GM12878 (cell line): ENCODE measurements around the gene AXDND1. TPM values are rescaled to one million over a fixed set of nuclear protein-coding genes. Genes with fewer than 3 reads are reported as not detected.

Experiments
- ATAC-seq: fragments of 200-7000 bp; cut with Tn5 transposase; 3 replicates; pipeline ENCODE4 v1.9.1; 2020; ENCODE audit warnings: mild to moderate bottlenecking, moderate library complexity
- BruUV-seq: library from RNA; stranded (reverse); fragments of 400-500 nt; replicated peaks from 2 replicates; lab custom pipeline; 2021; lab: Mats Ljungman, UMichigan
- CTCF ChIA-PET: fragments of 300-600 bp; sonication (Branson Sonifier 250); formaldehyde crosslinking; extraction: SDS; loops from one replicate; lab custom pipeline; 2021; ENCODE audit warnings: inconsistent platforms; lab: Yijun Ruan, JAX
- POLR2A ChIA-PET: fragments of 350-600 bp; formaldehyde crosslinking; extraction: SDS; loops from one replicate; lab custom pipeline; 2021; ENCODE audit warnings: inconsistent platforms; lab: Charles Lee
- RAD21 ChIA-PET: fragments of 300-600 bp; sonication (Branson Sonifier 250); formaldehyde crosslinking; loops from one replicate; lab custom pipeline; 2023; ENCODE audit warnings: antibody characterized with exemption; ENCODE audit not compliant: unreplicated experiment; lab: Charles Lee
- SMC1A ChIA-PET: fragments of 300-600 bp; sonication (Branson Sonifier 250); formaldehyde crosslinking; loops from one replicate; lab custom pipeline; 2023; ENCODE audit not compliant: unreplicated experiment, uncharacterized antibody; lab: Charles Lee
- DNase-seq: peaks from one replicate; pipeline ENCODE4 v3.0.0-alpha.2; 2011; ENCODE audit warnings: low read depth, low spot score
- FAIRE-seq: peaks from 3 replicates; lab custom pipeline; 2011; peaks lifted over from hg19 to GRCh38; lab: Jason Lieb, UNC
- H2AFZ ChIP-seq: 2 replicates; pipeline ENCODE4 v1.6.0; 2011; ENCODE audit warnings: low read depth, low read length, control low read depth; ENCODE audit not compliant: control insufficient read depth
- H3K27ac ChIP-seq: 2 replicates; pipeline ENCODE4 v1.5.1; 2011; ENCODE audit warnings: control low read depth; ENCODE audit not compliant: control insufficient read depth, insufficient read depth
- H3K27me3 ChIP-seq, 2 experiments: replicated peaks in 1 of 2; 2 replicates each; pipeline versions ENCODE4 v1.6.0 to v1.6.1; 2011; ENCODE audit warnings: low read length in 1 of 2; ENCODE audit not compliant: control insufficient read depth in 2 of 2, insufficient read depth in 2 of 2
- H3K36me3 ChIP-seq, 2 experiments: 2 replicates each; pipeline ENCODE4 v1.5.1; 2011; ENCODE audit warnings: low read length in 1 of 2; ENCODE audit not compliant: control insufficient read depth in 2 of 2, insufficient read depth in 2 of 2
- H3K4me1 ChIP-seq: 2 replicates; pipeline ENCODE4 v1.6.1; 2011; ENCODE audit warnings: mild to moderate bottlenecking, low read length, moderate library complexity, mixed read lengths; ENCODE audit not compliant: control insufficient read depth, insufficient read depth
- H3K4me2 ChIP-seq: 2 replicates; pipeline ENCODE4 v1.6.0; 2011; ENCODE audit warnings: control low read depth; ENCODE audit not compliant: control insufficient read depth, insufficient read depth
- H3K4me3 ChIP-seq: fragments of 200-600 bp; sonication (generic); 2 replicates; pipeline ENCODE4 v1.5.1; 2016
- H3K79me2 ChIP-seq: 2 replicates; pipeline ENCODE4 v1.6.0; 2011; ENCODE audit warnings: low read length; ENCODE audit not compliant: control insufficient read depth, insufficient read depth
- H3K9ac ChIP-seq: 2 replicates; pipeline ENCODE4 v1.8.0; 2011; ENCODE audit warnings: low read length, control low read depth, mixed read lengths; ENCODE audit not compliant: control insufficient read depth, insufficient read depth
- H3K9me3 ChIP-seq: replicated peaks from 3 replicates; pipeline ENCODE4 v1.5.1; 2011; ENCODE audit warnings: mild to moderate bottlenecking, low read length; ENCODE audit not compliant: control insufficient read depth, insufficient read depth
- H4K20me1 ChIP-seq: 2 replicates; pipeline ENCODE4 v1.6.0; 2011; ENCODE audit not compliant: control insufficient read depth, insufficient read depth
- CBX3 ChIP-seq: fragments of 200-600 bp; sonication (generic); IDR thresholded peaks from 2 replicates; pipeline ENCODE4 v1.6.1; 2016; ENCODE audit warnings: low read depth, borderline replicate concordance
- CEBPB ChIP-seq, 2 experiments: fragments of 150-350 bp in 1 of 2; IDR thresholded peaks; 2 replicates each; pipeline ENCODE4 v1.6.1; 2012 to 2014; ENCODE audit warnings: low read depth in 2 of 2, low read length in 2 of 2, borderline replicate concordance in 1 of 2, inconsistent platforms in 1 of 2
- DPF2 ChIP-seq: fragments of 450-650 bp; IDR thresholded peaks from 2 replicates; pipeline ENCODE4 v1.6.1; 2017; ENCODE audit warnings: mild to moderate bottlenecking
- E2F8 ChIP-seq: fragments of 450-650 bp; IDR thresholded peaks from 2 replicates; pipeline ENCODE4 v1.6.1; 2018; ENCODE audit warnings: mild to moderate bottlenecking, low read depth, moderate library complexity; ENCODE audit not compliant: partially characterized antibody
- EED ChIP-seq: sonication (generic); IDR thresholded peaks from 2 replicates; pipeline ENCODE4 v1.6.1; 2016; ENCODE audit warnings: antibody characterized with exemption, low read depth
- EZH2 ChIP-seq: IDR thresholded peaks from 2 replicates; pipeline ENCODE4 v1.6.1; 2012; ENCODE audit warnings: low read depth, mild to moderate bottlenecking, control low read depth, inconsistent platforms, low read length, borderline replicate concordance; ENCODE audit not compliant: control insufficient read depth
- FOS ChIP-seq: IDR thresholded peaks from 3 replicates; pipeline ENCODE4 v1.6.1; 2011; ENCODE audit warnings: borderline replicate concordance; ENCODE audit not compliant: insufficient read length; ENCODE audit errors: extremely low read depth
- HDAC2 ChIP-seq: fragments of 200-600 bp; sonication (generic); IDR thresholded peaks from 2 replicates; pipeline ENCODE4 v1.6.1; 2017
- POLR2AphosphoS2 ChIP-seq: IDR thresholded peaks from 2 replicates; pipeline ENCODE4 v1.6.1; 2011; ENCODE audit warnings: low read depth, mild to moderate bottlenecking, low read length, improper control_type of control experiment, moderate library complexity
- SUPT20H ChIP-seq: IDR thresholded peaks from 2 replicates; pipeline ENCODE4 v1.6.1; 2011; ENCODE audit warnings: low read depth, mild to moderate bottlenecking, low read length, moderate library complexity, borderline replicate concordance; ENCODE audit not compliant: control insufficient read depth
- ZBTB33 ChIP-seq: fragments of 450-650 bp; IDR thresholded peaks from 2 replicates; pipeline ENCODE4 v1.6.1; 2017; ENCODE audit warnings: mild to moderate bottlenecking
- ZBTB40 ChIP-seq: fragments of 450-650 bp; IDR thresholded peaks from 2 replicates; pipeline ENCODE4 v1.6.1; 2016; ENCODE audit warnings: mild to moderate bottlenecking, moderate library complexity, borderline replicate concordance
- WGBS: methylation state at CpG from one replicate; pipeline ENCODE4 v1.1.6; 2016; ENCODE audit warnings: low lambda C conversion rate; ENCODE audit not compliant: insufficient replicate concordance, insufficient coverage; ENCODE audit errors: missing lambda C conversion rate; 5-methylcytosine and 5-hydroxymethylcytosine counted together
- in situ Hi-C: fragments of 300-500 bp; cut with MboI; formaldehyde crosslinking; loops from 9 replicates; pipeline ENCODE4 v1.14.3; 2018; ENCODE audit warnings: mixed read lengths
- intact Hi-C: fragments of 100-400 bp; cut with micrococcal nuclease; formaldehyde crosslinking; loops from one replicate; pipeline ENCODE4 v1.14.2; 2022; ENCODE audit not compliant: unreplicated experiment
- polyA plus RNA-seq, 11 experiments: library from polyadenylated mRNA; depleted of rRNA in 4 of 11; unstranded in 6 of 11; stranded (reverse) in 5 of 11; fragments of >200 nt; fragmentation: Nextera tagmentation in 4 of 11; fragmentation: Illumina TruSeq in 1 of 11; extraction: Ambion mirVana in 4 of 11; extraction: Trizol in 1 of 11; gene quantifications; 1 replicate in 1 of 11; 2 replicates in 10 of 11; pipeline versions ENCODE4 v1.2.1 to v1.2.3, GENCODE V29; 2011 to 2016; ENCODE audit warnings: inconsistent platforms in 2 of 11, missing spikeins in 2 of 11, low read depth in 1 of 11
- total RNA-seq, 4 experiments: library from RNA; depleted of rRNA in 3 of 4; stranded (reverse); fragments of >200 nt in 3 of 4; fragmentation: Illumina TruSeq in 1 of 4; extraction: Trizol in 1 of 4; gene quantifications; 2 replicates each; pipeline versions ENCODE4 v1.2.1 to v1.2.3, GENCODE V29; 2013 to 2021

AXDND1 gene
- total and polyA plus RNA-seq, 10 of the 15 experiments (the other 5 are each of a cell fraction or from before 2014, with no cell fraction given), result 0.12 to 0.84 (median 0.42) TPM

- TF ChIP-seq ZBTB40, result no peak
- no peak for TF ChIP-seq HDAC2
- no peak for TF ChIP-seq SUPT20H
- TF ChIP-seq EED, result no peak
- no peak for TF ChIP-seq POLR2AphosphoS2
These were observed 18.3 kb downstream of the AXDND1 start (continued) for GRCh38 chr1:179384027-179384426.

- ChIA-PET SMC1A (interaction anchor here (1.1 kb wide), 1 partner anchor 259 kb away, joined by 4 read pairs; no protein-coding TSS in a partner anchor), RAD21 (no interaction called here), CTCF (no interaction called here), POLR2A (no interaction called here)
- Histone ChIP-seq H3K79me2 (no peaks in the 10 kb centered on the region), H3K27me3 (no peaks in the 10 kb centered on the region), H3K4me3 (no peak overlapping the region), H3K9ac (no peak overlapping the region), H3K27ac (no peak overlapping the region), H3K4me1 (no peaks in the 10 kb centered on the region), H4K20me1 (no peaks in the 10 kb centered on the region), H2AFZ (no peak overlapping the region), H3K4me2 (no peak overlapping the region), H3K9me3 (no peaks in the 10 kb centered on the region), H3K36me3 (no peaks in the 10 kb centered on the region)
- FAIRE-seq (no peak), DNase-seq (no peak), ATAC-seq (no peak)
- no TSS peak for BruUV-seq
- 100% methylated on average over 1 of the region's 1 CpG for WGBS
- intact Hi-C loops, result no loop called here
- in situ Hi-C loops, result no loop called here
- TF ChIP-seq EZH2 (no peak), E2F8 (no peak), CBX3 (no peak), FOS (no peak), DPF2 (no peak), CEBPB (IDR thresholded peaks at IDR 0.05; ENCODE audit: borderline replicate concordance in 1 of 2, low read depth in 2 of 2, low read length in 2 of 2) (no peak), ZBTB33 (no peak)
These were observed 19.7 kb downstream of the AXDND1 start for GRCh38 chr1:179385510-179385909.
